IMR-90 (cell line): ENCODE data around the gene CACNG8. TPM values are rescaled to one million over a fixed set of nuclear protein-coding genes. Genes with fewer than 3 reads are reported as not detected.

ENCODE experiments used
- ATAC-seq: fragments of 200-7000 bp; cut with Tn5 transposase; 2 replicates; pipeline ENCODE4 v1.9.1; 2020; ENCODE audit warnings: low read depth, mild to moderate bottlenecking, moderate library complexity
- BruUV-seq: library from RNA; stranded (reverse); fragments of 400-500 nt; replicated peaks from 2 replicates; lab custom pipeline; 2021; lab: Mats Ljungman, UMichigan
- CTCF ChIA-PET: fragments of 300-600 bp; formaldehyde crosslinking; extraction: SDS; loops from one replicate; lab custom pipeline; 2021; ENCODE audit warnings: antibody characterized with exemption; lab: Yijun Ruan, JAX
- POLR2A ChIA-PET: fragments of 300-600 bp; sonication (Branson Sonifier 250); formaldehyde crosslinking; loops from one replicate; lab custom pipeline; 2022; ENCODE audit warnings: antibody characterized with exemption; ENCODE audit not compliant: unreplicated experiment; lab: Charles Lee
- DNase-seq: peaks from one replicate; pipeline ENCODE4 v3.0.0; 2013
- H2AFZ ChIP-seq: replicated peaks from 2 replicates; pipeline ENCODE3; 2013; ENCODE audit warnings: low read length, mild to moderate bottlenecking; ENCODE audit not compliant: poor library complexity
- H2AK5ac ChIP-seq: 2 replicates; pipeline ENCODE4 v1.6.1; 2013; ENCODE audit warnings: low read depth, low read length, inconsistent platforms
- H2AK9ac ChIP-seq: replicated peaks from 2 replicates; pipeline ENCODE3; 2013; ENCODE audit warnings: mild to moderate bottlenecking, low read depth, low read length, moderate library complexity; ENCODE audit not compliant: poor library complexity
- H2BK120ac ChIP-seq: 2 replicates; pipeline ENCODE4 v1.6.1; 2013; ENCODE audit warnings: low read depth, low read length, inconsistent platforms
- H2BK15ac ChIP-seq: 3 replicates; pipeline ENCODE4 v1.6.1; 2013; ENCODE audit warnings: low read depth, low read length, inconsistent platforms
- H2BK20ac ChIP-seq: 2 replicates; pipeline ENCODE4 v1.6.1; 2013; ENCODE audit warnings: low read depth, mild to moderate bottlenecking, inconsistent platforms, low read length, moderate library complexity
- H2BK5ac ChIP-seq: 2 replicates; pipeline ENCODE4 v1.6.1; 2013; ENCODE audit warnings: mild to moderate bottlenecking, low read depth, low read length, inconsistent platforms; ENCODE audit not compliant: poor library complexity, severe bottlenecking
- H3K14ac ChIP-seq: replicated peaks from 2 replicates; pipeline ENCODE4 v1.6.1; 2013; ENCODE audit warnings: low read depth, low read length, inconsistent platforms
- H3K18ac ChIP-seq: 2 replicates; pipeline ENCODE4 v1.6.1; 2013; ENCODE audit warnings: low read depth, low read length, control low read depth
- H3K23ac ChIP-seq: 2 replicates; pipeline ENCODE4 v1.6.1; 2013; ENCODE audit warnings: low read depth, low read length, inconsistent platforms
- H3K27ac ChIP-seq: 2 replicates; pipeline ENCODE4 v1.5.1; 2013; ENCODE audit warnings: mild to moderate bottlenecking, control low read depth, low read length; ENCODE audit not compliant: insufficient read depth
- H3K27me3 ChIP-seq: 2 replicates; pipeline ENCODE4 v1.6.1; 2013; ENCODE audit warnings: low read length; ENCODE audit not compliant: control insufficient read depth, insufficient read depth
- H3K36me3 ChIP-seq: 2 replicates; pipeline ENCODE4 v1.6.1; 2013; ENCODE audit warnings: low read length, mixed read lengths; ENCODE audit not compliant: control insufficient read depth, insufficient read depth
- H3K4ac ChIP-seq: 2 replicates; pipeline ENCODE4 v1.6.1; 2013; ENCODE audit warnings: low read depth, low read length, inconsistent platforms
- H3K4me1 ChIP-seq: 2 replicates; pipeline ENCODE4 v1.6.1; 2013; ENCODE audit warnings: low read length, mixed read lengths; ENCODE audit not compliant: control insufficient read depth, insufficient read depth
- H3K4me2 ChIP-seq: 2 replicates; pipeline ENCODE4 v1.6.1; 2013; ENCODE audit warnings: low read depth, mild to moderate bottlenecking, control low read depth, low read length, moderate library complexity
- H3K4me3 ChIP-seq: 2 replicates; pipeline ENCODE4 v1.5.1; 2013; ENCODE audit warnings: low read depth, mild to moderate bottlenecking, control low read depth, low read length, moderate library complexity; ENCODE audit not compliant: insufficient read depth
- H3K56ac ChIP-seq: 2 replicates; pipeline ENCODE4 v1.6.1; 2013; ENCODE audit warnings: low read length, inconsistent platforms; ENCODE audit not compliant: insufficient read depth; ENCODE audit errors: extremely low read depth
- H3K79me1 ChIP-seq, 2 experiments: 2 replicates each; pipeline ENCODE4 v1.6.1; 2013; ENCODE audit warnings: low read length in 2 of 2, inconsistent platforms in 1 of 2, low read depth in 1 of 2
- H3K9ac ChIP-seq: 2 replicates; pipeline ENCODE4 v1.6.1; 2013; ENCODE audit warnings: low read depth, low read length, control low read depth
- H3K9me1 ChIP-seq: 2 replicates; pipeline ENCODE4 v1.6.1; 2013; ENCODE audit warnings: low read length, inconsistent platforms; ENCODE audit not compliant: insufficient read depth
- H3K9me3 ChIP-seq: 2 replicates; pipeline ENCODE4 v1.6.1; 2013; ENCODE audit warnings: low read length; ENCODE audit not compliant: control insufficient read depth, insufficient read depth
- H4K20me1 ChIP-seq: 2 replicates; pipeline ENCODE4 v1.6.1; 2013; ENCODE audit warnings: low read length, inconsistent platforms; ENCODE audit not compliant: insufficient read depth
- H4K5ac ChIP-seq: 2 replicates; pipeline ENCODE4 v1.6.1; 2013; ENCODE audit warnings: mild to moderate bottlenecking, low read depth, low read length, control low read depth
- H4K8ac ChIP-seq, 2 experiments: 2 replicates each; pipeline ENCODE4 v1.6.1; 2013; ENCODE audit warnings: low read depth in 2 of 2, low read length in 2 of 2, control low read depth in 1 of 2, inconsistent platforms in 1 of 2
- H4K91ac ChIP-seq: 2 replicates; pipeline ENCODE4 v1.6.1; 2013; ENCODE audit warnings: low read depth, low read length, inconsistent platforms; ENCODE audit not compliant: insufficient read depth
- BHLHE40 ChIP-seq: fragments of 150-350 bp; IDR thresholded peaks from 2 replicates; pipeline ENCODE4 v1.6.1; 2016; ENCODE audit warnings: mild to moderate bottlenecking, low read depth, low read length
- CEBPB ChIP-seq: IDR thresholded peaks from 2 replicates; pipeline ENCODE4 v1.6.1; 2012; ENCODE audit warnings: low read depth, low read length, improper control_type of control experiment
- CHD1 ChIP-seq: IDR thresholded peaks from 2 replicates; pipeline ENCODE4 v1.6.1; 2012; ENCODE audit warnings: low read depth, low read length, improper control_type of control experiment
- FOS ChIP-seq: fragments of 150-350 bp; IDR thresholded peaks from 2 replicates; pipeline ENCODE4 v1.6.1; 2016; ENCODE audit warnings: low read depth, low read length
- MAFK ChIP-seq: IDR thresholded peaks from 2 replicates; pipeline ENCODE4 v1.6.1; 2012; ENCODE audit warnings: low read depth, low read length, improper control_type of control experiment
- MAZ ChIP-seq: IDR thresholded peaks from 2 replicates; pipeline ENCODE4 v1.6.1; 2012; ENCODE audit warnings: low read depth, mild to moderate bottlenecking, low read length, improper control_type of control experiment, moderate library complexity, borderline replicate concordance
- MXI1 ChIP-seq: IDR thresholded peaks from 2 replicates; pipeline ENCODE4 v1.6.1; 2012; ENCODE audit warnings: low read depth, mild to moderate bottlenecking, low read length, moderate library complexity, borderline replicate concordance
- NFE2L2 ChIP-seq: fragments of 150-350 bp; IDR thresholded peaks from 2 replicates; pipeline ENCODE4 v1.6.1; 2016; ENCODE audit warnings: low read depth, mild to moderate bottlenecking, low read length
- POLR2A ChIP-seq: IDR thresholded peaks from 2 replicates; pipeline ENCODE4 v1.6.1; 2012; ENCODE audit warnings: mild to moderate bottlenecking, low read depth, low read length
- RAD21 ChIP-seq: IDR thresholded peaks from 2 replicates; pipeline ENCODE4 v1.6.1; 2012; ENCODE audit warnings: low read length, improper control_type of control experiment
- RCOR1 ChIP-seq: IDR thresholded peaks from 2 replicates; pipeline ENCODE4 v1.6.1; 2012; ENCODE audit warnings: mild to moderate bottlenecking, low read length, improper control_type of control experiment; ENCODE audit not compliant: insufficient replicate concordance
- RFX5 ChIP-seq: IDR thresholded peaks from 2 replicates; pipeline ENCODE4 v1.8.0; 2012; ENCODE audit warnings: low read depth, mild to moderate bottlenecking, low read length, moderate library complexity
- SMC3 ChIP-seq: fragments of 150-350 bp; IDR thresholded peaks from 2 replicates; pipeline ENCODE4 v1.6.1; 2016; ENCODE audit warnings: low read depth, mild to moderate bottlenecking, antibody characterized with exemption, low read length, moderate library complexity
- WGBS, 2 experiments: methylation state at CpG; one replicate each; pipeline versions ENCODE4 v1.1.5 to v1.1.7; 2013; ENCODE audit warnings: missing lambda C conversion rate in 2 of 2; ENCODE audit not compliant: insufficient read length in 1 of 2; ENCODE audit errors: extremely low coverage in 2 of 2; 5-methylcytosine and 5-hydroxymethylcytosine counted together
- dilution Hi-C: fragments of 300-500 bp; cut with HindIII; formaldehyde crosslinking; loops from one replicate; pipeline ENCODE4 v1.14.3; 2018; ENCODE audit warnings: low sequenced_read_pairs; ENCODE audit not compliant: unreplicated experiment
- in situ Hi-C: fragments of 300-500 bp; cut with MboI; formaldehyde crosslinking; loops from 3 replicates; pipeline ENCODE4 v1.14.3; 2019; ENCODE audit warnings: low sequenced_read_pairs, inconsistent platforms, mixed read lengths
- intact Hi-C: fragments of 100-400 bp; cut with micrococcal nuclease; formaldehyde crosslinking; loops from 2 replicates; pipeline ENCODE4 v1.10.0; 2022
- polyA plus RNA-seq, 3 experiments: library from polyadenylated mRNA; depleted of rRNA; stranded (reverse); fragments of >200 nt; gene quantifications; 2 replicates each; pipeline ENCODE4 v1.2.3, GENCODE V29; 2012; ENCODE audit warnings: low replicate concordance in 1 of 3
- total RNA-seq: library from RNA; depleted of rRNA; stranded (reverse); fragments of >200 nt; gene quantifications from 2 replicates; pipeline ENCODE4 v1.2.3, GENCODE V29; 2012
- TF ChIP-seq, protein P1 (sequence below): conservative IDR thresholded peaks from 2 replicates; pipeline ENCODE4 v1.5.1; 2012; ENCODE audit warnings: mild to moderate bottlenecking, low read depth, low read length, improper control_type of control experiment
- TF ChIP-seq, protein P2 (sequence below): fragments of 150-350 bp; IDR thresholded peaks from 2 replicates; pipeline ENCODE4 v1.6.1; 2016; ENCODE audit warnings: low read depth, mild to moderate bottlenecking, low read length, moderate library complexity, borderline replicate concordance
- TF ChIP-seq, protein P3 (sequence below): fragments of 150-350 bp; IDR thresholded peaks from 2 replicates; pipeline ENCODE4 v1.6.1; 2017; ENCODE audit warnings: mild to moderate bottlenecking, antibody characterized with exemption, low read length, low read depth

CACNG8 gene
- total and polyA plus RNA-seq, 2 of the 4 experiments (the other 2 are of a cell fraction) = 0.15 TPM; not detected in 1

DNA sequence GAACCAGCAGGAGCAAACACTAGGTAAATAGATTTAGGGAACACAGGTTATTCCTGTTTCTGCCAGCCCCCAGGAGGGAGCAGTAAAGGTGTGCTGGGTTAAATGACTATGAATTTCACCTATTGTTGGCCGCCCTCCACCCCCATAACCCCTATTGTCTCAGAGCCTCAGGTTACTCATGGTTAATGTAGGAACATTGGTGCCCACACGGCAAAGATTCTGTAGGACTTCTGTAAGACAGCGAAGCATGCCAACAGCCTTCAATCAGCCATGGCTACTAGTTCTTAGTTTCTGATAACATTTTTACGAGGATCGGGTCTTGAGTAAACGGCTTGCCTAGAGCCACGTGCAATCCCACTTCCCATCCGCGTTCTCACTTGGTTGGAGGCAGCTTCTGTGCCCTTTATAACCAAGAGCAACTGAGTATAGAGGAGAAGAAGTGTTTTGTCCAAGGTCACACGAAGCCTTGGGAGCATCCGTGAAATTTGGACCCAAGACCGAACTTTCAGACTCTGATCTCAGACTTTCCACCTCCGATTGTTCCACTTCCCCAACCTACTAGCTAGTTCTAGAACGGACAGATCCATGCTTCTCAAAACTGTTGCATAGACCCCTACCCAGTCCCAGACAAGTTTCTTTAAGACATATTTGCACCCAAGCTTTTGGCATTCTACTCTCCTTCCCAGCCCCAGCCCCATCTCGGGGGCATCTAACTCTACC lies 5.1 kb upstream of the CACNG8 start:
- in situ Hi-C loops (no loop called here), intact Hi-C loops (no loop called here), dilution Hi-C loops (no loop called here)
- Histone ChIP-seq H3K4me2 (no peak overlapping the region), H3K27me3 (peaks cover 45% of the 10 kb centered on the region), H2AK5ac (no peak overlapping the region), H2AK9ac (no peak overlapping the region), H3K36me3 (no peaks in the 10 kb centered on the region), H4K20me1 (no peaks in the 10 kb centered on the region), H3K4me3 (no peak overlapping the region), H3K9me3 (no peaks in the 10 kb centered on the region; the same call in 1 of the 2 replicates), H3K79me1 (no peaks in the 10 kb centered on the region), H3K4ac (no peak overlapping the region), H2BK5ac (no peak overlapping the region), H2BK120ac (no peak overlapping the region), H2BK15ac (no peak overlapping the region), H3K23ac (no peak overlapping the region), H2BK20ac (no peak overlapping the region), H4K5ac (no peak overlapping the region), H3K9ac (no peak overlapping the region), H3K4me1 (no peaks in the 10 kb centered on the region), H3K56ac (no peak overlapping the region), H3K9me1 (no peaks in the 10 kb centered on the region), H4K91ac (no peak overlapping the region), H2AFZ (no peak overlapping the region), H4K8ac (no peak overlapping the region), H3K14ac (no peak overlapping the region), H3K18ac (no peak overlapping the region), H3K27ac (no peak overlapping the region)
- whole genome bisulfite sequencing, 2 experiments = no CpG with 5 or more reads among the region's 15 CpGs
- no peak for DNase-seq
- no peak for ATAC-seq
- ChIA-PET POLR2A (no interaction called here), CTCF (no interaction called here)
- BruUV-seq = no TSS peak
- TF ChIP-seq NFE2L2 (no peak), RFX5 (no peak), POLR2A (no peak), SMC3 (no peak), BHLHE40 (no peak), CEBPB (no peak), MAZ (no peak), RCOR1 (no peak), MXI1 (no peak), MAFK (no peak), RAD21 (no peak), CHD1 (no peak), FOS (no peak)
- TF ChIP-seq, protein P1, sequence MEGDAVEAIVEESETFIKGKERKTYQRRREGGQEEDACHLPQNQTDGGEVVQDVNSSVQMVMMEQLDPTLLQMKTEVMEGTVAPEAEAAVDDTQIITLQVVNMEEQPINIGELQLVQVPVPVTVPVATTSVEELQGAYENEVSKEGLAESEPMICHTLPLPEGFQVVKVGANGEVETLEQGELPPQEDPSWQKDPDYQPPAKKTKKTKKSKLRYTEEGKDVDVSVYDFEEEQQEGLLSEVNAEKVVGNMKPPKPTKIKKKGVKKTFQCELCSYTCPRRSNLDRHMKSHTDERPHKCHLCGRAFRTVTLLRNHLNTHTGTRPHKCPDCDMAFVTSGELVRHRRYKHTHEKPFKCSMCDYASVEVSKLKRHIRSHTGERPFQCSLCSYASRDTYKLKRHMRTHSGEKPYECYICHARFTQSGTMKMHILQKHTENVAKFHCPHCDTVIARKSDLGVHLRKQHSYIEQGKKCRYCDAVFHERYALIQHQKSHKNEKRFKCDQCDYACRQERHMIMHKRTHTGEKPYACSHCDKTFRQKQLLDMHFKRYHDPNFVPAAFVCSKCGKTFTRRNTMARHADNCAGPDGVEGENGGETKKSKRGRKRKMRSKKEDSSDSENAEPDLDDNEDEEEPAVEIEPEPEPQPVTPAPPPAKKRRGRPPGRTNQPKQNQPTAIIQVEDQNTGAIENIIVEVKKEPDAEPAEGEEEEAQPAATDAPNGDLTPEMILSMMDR = no peak
- TF ChIP-seq, protein P2, sequence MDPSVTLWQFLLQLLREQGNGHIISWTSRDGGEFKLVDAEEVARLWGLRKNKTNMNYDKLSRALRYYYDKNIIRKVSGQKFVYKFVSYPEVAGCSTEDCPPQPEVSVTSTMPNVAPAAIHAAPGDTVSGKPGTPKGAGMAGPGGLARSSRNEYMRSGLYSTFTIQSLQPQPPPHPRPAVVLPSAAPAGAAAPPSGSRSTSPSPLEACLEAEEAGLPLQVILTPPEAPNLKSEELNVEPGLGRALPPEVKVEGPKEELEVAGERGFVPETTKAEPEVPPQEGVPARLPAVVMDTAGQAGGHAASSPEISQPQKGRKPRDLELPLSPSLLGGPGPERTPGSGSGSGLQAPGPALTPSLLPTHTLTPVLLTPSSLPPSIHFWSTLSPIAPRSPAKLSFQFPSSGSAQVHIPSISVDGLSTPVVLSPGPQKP = no peak
- TF ChIP-seq, protein P3, sequence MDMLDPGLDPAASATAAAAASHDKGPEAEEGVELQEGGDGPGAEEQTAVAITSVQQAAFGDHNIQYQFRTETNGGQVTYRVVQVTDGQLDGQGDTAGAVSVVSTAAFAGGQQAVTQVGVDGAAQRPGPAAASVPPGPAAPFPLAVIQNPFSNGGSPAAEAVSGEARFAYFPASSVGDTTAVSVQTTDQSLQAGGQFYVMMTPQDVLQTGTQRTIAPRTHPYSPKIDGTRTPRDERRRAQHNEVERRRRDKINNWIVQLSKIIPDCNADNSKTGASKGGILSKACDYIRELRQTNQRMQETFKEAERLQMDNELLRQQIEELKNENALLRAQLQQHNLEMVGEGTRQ = no peak
